GM18498 (cell line): ENCODE data around the gene RFNG.

Source experiments
- ATAC-seq: cut with Tn5 transposase; IDR thresholded peaks from one replicate; pipeline ENCODE4 v1.9.1; 2021; ENCODE audit warnings: mild to moderate bottlenecking, moderate library complexity; ENCODE audit not compliant: unreplicated experiment

Gene RFNG

GRCh38 chr17:82051776-82052637, at the start of gene RFNG, which contains the start of gene GPS1:
TSS of gene RFNG (minus strand) at chr17:82051811. CDS start at chr17:82051766, 45 bp downstream.
TSS of gene GPS1 (plus strand) at chr17:82051898. CDS start at chr17:82051932, 34 bp downstream.
- peak; percentile 73 for ATAC-seq

GRCh38 chr17:82101301-82101715, 49.7 kb upstream of the RFNG start:
- ATAC-seq, result no peak

- no peak for ATAC-seq
Observed at GRCh38 chr17:82100502-82101298, 49.1 kb upstream of the RFNG start.

- peak; percentile 14 for ATAC-seq
Observed at GRCh38 chr17:82098939-82099763, 47.5 kb upstream of the RFNG start.

GRCh38 chr17:82098169-82098938, 46.7 kb upstream of the RFNG start, which contains the start of gene FASN:
TSS of gene FASN (minus strand) at chr17:82098236. CDS start at chr17:82096445, 1,791 bp downstream.
- peak; percentile 74 for ATAC-seq

GRCh38 chr17:82097919-82098168, 46.2 kb upstream of the RFNG start:
- no peak for ATAC-seq

GRCh38 chr17:82097184-82097918, 45.7 kb upstream of the RFNG start:
- peak; percentile 1 for ATAC-seq

- ATAC-seq, result no peak
Observed at GRCh38 chr17:82096709-82097183, 45.1 kb upstream of the RFNG start.

- ATAC-seq, result no peak
Observed at GRCh38 chr17:82095777-82096708, 44.4 kb upstream of the RFNG start.

GRCh38 chr17:82094931-82095776, 43.5 kb upstream of the RFNG start:
- no peak for ATAC-seq

GRCh38 chr17:82092995-82093751, 41.6 kb upstream of the RFNG start:
- no peak for ATAC-seq

- ATAC-seq, result no peak
Observed at GRCh38 chr17:82092628-82092994, 41.0 kb upstream of the RFNG start.

GRCh38 chr17:82092094-82092586, 40.5 kb upstream of the RFNG start:
- ATAC-seq, result no peak

GRCh38 chr17:82091264-82092066, 39.9 kb upstream of the RFNG start:
- no peak for ATAC-seq

GRCh38 chr17:82090549-82091263, 39.1 kb upstream of the RFNG start:
- no peak for ATAC-seq
